Measurements from ENCODE around the gene FOXN3.
"Not testable (repeated sequence)": the region's sequence is repeated elsewhere in the genome, so short reads cannot be mapped to it uniquely, and the experiment has no call there.

FOXN3 gene

GRCh38 chr14:89303456-89304435 is 113.3 kb downstream of the FOXN3 start:
- no peak for DNase-seq (ENCODE audit: low read depth in 2 of 2)

- DNase-seq (ENCODE audit: low read depth in 2 of 2): no peak
These were observed 114.6 kb downstream of the FOXN3 start for GRCh38 chr14:89302396-89302950.

GRCh38 chr14:89299587-89299986 is 117.4 kb downstream of the FOXN3 start:
- DNase-seq (ENCODE audit: low read depth in 2 of 2): no peak

- DNase-seq (ENCODE audit: low read depth in 2 of 2): no peak
These were observed 118.8 kb downstream of the FOXN3 start for GRCh38 chr14:89298056-89298834.

GRCh38 chr14:89296281-89296745 is 120.7 kb downstream of the FOXN3 start:
- no peak for DNase-seq (ENCODE audit: low read depth in 2 of 2)

GRCh38 chr14:89294872-89295271 is 122.2 kb downstream of the FOXN3 start:
- DNase-seq (ENCODE audit: low read depth in 2 of 2): no peak

GRCh38 chr14:89294469-89294868 is 122.6 kb downstream of the FOXN3 start:
- not testable (repeated sequence) for DNase-seq (ENCODE audit: low read depth in 2 of 2)

- DNase-seq (ENCODE audit: low read depth in 2 of 2): no peak
These were observed 123.0 kb downstream of the FOXN3 start for GRCh38 chr14:89294060-89294459.

- no peak for DNase-seq (ENCODE audit: low read depth in 2 of 2)
These were observed 123.6 kb downstream of the FOXN3 start for GRCh38 chr14:89293314-89293916.

GRCh38 chr14:89292579-89293313 is 124.3 kb downstream of the FOXN3 start:
- DNase-seq (ENCODE audit: low read depth in 2 of 2): no peak

GRCh38 chr14:89291351-89291940 is 125.6 kb downstream of the FOXN3 start:
- DNase-seq (ENCODE audit: low read depth in 2 of 2): no peak

GRCh38 chr14:89290813-89291212 is 126.2 kb downstream of the FOXN3 start:
- no peak for DNase-seq (ENCODE audit: low read depth in 2 of 2)

GRCh38 chr14:89289477-89289876 is 127.6 kb downstream of the FOXN3 start:
- DNase-seq (ENCODE audit: low read depth in 2 of 2): no peak

GRCh38 chr14:89288114-89288513 is 128.9 kb downstream of the FOXN3 start:
- DNase-seq (ENCODE audit: low read depth in 2 of 2): no peak

GRCh38 chr14:89284333-89285058 is 132.5 kb downstream of the FOXN3 start:
- no peak for DNase-seq (ENCODE audit: low read depth in 2 of 2)

- peak; percentile 20 to 30 for DNase-seq (ENCODE audit: low read depth in 2 of 2)
These were observed 133.5 kb downstream of the FOXN3 start for GRCh38 chr14:89283327-89284060.

- no peak for DNase-seq (ENCODE audit: low read depth in 2 of 2)
These were observed 134.8 kb downstream of the FOXN3 start for GRCh38 chr14:89282191-89282590.

- no peak for DNase-seq (ENCODE audit: low read depth in 2 of 2)
These were observed 136.4 kb downstream of the FOXN3 start for GRCh38 chr14:89280600-89280999.

GRCh38 chr14:89279649-89280232 is 137.3 kb downstream of the FOXN3 start:
- no peak for DNase-seq (ENCODE audit: low read depth in 2 of 2)
